Measurements from ENCODE around the gene SLC5A11.
A peak's percentile ranks its signal among the peaks of the same experiment; 100 is the strongest.
"Not testable (repeated sequence)": the region's sequence is repeated elsewhere in the genome, so short reads cannot be mapped to it uniquely, and the experiment has no call there.

SLC5A11 gene

DNA sequence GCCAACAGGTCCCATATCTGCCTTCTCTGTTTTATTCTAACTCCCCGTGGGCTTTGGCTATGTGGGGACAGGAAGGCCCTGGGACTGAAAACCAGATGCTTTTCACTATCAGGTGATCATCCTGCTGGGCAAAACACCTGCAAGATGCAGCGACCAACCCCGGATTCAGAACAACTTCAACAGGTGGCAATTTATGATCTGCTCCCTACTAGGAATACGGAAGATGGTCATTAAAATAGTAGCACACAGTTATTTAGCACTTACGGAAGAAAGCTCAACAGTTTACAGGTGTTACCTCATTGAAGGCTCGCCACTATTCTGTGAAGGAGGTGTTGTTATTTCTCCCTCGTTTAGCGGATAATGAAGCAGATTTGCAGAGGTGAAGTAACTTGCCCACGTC, 7.8 kb upstream of the SLC5A11 start:
- no peak for DNase-seq

GRCh38 chr16:24838554-24839266, 7.1 kb upstream of the SLC5A11 start:
- no peak for DNase-seq

DNA sequence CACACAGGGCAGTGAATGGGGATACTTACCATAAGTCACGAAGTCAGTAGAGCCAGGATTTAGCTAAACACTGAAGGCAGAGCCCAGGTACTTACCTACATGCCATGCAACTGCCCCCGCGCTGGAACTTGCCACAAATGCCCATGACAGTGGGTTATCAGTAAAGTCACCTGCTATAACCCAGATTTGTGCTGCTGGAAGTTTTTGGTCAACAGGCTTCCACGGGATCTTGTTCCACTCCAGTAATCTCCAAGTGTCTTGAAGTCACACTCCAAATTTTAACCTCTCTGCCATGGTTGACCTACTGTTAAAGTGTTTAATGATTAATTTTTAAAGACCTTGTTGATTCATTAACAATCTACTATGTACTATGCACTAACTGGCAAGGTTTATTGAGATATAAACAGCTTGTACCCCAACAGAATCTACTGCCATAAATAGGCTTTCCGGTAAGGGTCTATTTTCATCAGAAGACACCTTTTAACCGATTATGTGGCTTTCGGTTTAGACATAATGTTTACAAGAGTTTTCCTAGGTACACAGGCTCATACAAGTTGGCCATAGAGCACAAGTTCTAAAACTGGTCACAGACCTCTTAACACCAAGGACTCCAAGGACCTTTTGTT, 6.3 kb upstream of the SLC5A11 start:
- no peak for DNase-seq

DNA sequence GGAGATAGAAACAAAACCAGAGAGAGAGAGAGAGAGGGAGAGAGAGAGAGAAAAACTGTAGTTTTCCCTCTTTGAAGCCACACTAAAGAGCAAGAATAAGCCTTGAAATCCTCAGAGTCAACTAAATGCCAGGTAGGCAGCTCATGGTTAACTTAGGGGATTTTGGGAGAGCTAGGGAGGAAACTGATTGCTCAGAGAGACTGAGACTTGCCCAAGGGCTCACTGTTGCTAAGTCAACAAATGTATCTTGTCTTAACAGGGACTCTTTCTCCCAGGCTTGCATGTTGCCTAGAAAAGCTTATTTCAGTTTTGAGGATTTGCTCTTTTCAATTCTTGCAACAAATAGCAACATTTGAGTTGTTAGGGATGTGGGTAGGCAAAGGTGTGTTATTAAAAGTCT, 4.5 kb upstream of the SLC5A11 start:
- no peak for DNase-seq

DNA sequence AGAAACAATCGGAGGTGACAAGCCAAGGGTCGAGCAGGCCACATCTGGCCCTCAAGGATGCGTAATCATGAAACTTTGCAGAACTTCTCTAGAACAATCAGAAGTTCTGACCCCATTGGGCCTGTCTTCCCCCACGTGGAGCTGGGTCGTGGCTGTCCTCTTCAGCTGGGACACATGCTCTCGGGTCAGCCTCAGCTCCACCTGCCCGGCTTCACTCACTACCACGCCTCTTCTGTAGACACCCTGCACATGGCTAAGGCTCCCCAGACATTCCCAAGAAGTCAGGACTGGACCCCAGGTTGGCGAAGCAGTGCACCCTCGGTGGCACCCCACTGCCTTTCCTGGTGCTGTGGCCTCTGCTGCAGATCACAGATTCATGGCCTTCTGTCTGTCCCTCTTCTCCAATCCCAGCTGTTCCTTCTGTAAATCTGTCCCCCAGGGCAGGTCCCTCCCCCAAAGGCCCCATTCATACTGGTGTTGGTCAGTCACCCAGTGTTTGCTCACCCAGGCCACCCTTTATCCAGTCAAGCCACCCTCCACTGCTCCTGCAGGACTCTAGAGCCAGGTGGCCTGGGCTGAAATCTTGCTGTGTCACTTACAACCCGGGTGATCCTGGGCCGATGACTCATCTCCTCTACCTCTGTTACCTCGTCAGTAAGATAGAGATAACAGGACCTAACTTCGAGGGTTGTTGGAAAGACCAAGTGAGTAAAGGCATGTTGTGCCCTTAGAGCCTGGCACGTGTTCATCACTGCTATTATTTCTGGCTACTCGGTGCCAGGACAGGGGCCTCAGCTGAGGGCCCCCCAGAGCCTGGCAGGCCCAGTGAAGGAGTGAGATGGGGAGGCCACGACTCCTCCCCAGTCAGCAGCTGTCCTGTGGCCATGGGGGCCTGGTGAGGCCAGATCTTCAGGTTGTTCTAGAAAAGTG, 1.4 kb upstream of the SLC5A11 start:
- DNase-seq, result no peak

DNA sequence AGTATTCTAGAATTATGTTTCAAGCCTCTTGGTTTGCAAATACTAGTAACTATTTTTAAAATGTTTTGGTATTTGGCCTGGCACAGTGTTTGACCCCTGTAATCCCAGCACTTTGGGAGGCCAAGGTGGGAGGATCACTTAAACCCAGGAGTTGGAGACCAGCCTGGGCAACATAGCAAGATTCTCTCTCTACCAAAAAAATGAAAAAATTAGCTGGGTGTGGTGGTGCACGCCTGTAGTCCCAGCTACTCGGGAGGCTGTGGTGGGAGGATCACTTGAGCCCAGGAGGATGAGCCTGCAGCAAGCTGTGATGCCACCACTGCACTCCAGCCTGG, 765 bp upstream of the SLC5A11 start:
- not testable (repeated sequence) for DNase-seq

DNA sequence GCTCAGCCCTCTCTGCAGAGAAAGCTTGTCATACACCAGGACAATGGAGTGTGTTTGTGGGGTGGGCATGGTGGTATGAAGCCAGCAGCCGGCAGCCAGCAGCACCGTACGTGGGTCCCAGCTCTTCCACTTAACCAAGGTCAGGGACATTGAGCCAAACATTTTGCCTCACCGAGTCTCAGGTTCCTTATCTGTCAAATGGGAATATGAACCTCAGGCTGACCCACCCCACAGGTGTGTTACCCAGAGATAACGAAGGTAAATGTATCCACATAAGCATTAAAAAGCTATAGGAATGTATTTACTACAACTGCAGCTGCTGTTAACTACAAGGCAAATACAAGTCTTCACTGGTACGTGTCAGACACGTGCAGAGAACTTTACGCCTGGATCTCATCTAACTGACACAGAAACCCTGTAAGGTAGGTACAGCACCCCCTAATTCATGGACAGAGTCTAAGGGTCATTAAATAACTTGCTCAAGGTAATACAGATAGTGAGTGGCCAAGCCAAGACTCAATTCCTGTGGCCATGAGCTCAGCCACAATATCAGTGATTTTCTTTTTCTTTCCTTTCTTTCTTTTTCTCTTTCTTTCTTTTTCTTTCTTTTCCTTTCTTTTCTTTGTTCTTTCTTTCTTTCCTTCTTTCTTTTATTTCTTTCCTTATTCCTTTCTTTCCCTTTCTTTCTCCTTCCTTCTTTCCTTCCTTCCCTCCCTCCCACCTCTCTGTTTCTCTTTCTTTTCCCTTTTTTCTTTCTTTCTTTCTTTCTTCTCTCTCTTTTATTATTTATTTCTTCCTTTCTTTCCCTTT, 990 bp downstream of the SLC5A11 start:
- no peak for DNase-seq

GRCh38 chr16:24847358-24847664, 1.5 kb downstream of the SLC5A11 start:
- DNase-seq, result no peak

- DNase-seq, result peak in 1 of 2 experiments; percentile 2
These were observed 2.3 kb downstream of the SLC5A11 start for GRCh38 chr16:24848065-24848464.

DNA sequence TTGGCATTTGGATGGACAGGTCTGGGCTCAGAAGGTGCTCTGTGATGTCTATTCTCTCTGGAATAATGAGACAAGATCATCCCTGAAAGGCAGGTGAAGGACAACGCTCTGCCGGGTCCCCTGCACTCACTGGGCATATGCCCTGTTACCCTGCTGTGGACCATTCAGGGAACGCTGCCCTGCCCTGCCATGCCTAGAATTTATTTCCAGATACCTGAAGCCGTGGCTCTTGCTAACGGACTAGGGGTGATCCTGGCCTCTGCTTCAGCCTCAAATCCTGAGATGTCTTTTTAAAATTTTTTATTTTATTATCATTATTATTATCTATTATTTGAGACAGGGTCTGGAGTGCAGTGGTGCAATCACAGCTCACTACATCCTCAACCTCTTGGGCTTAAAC, 3.9 kb downstream of the SLC5A11 start:
- no peak for DNase-seq

DNA sequence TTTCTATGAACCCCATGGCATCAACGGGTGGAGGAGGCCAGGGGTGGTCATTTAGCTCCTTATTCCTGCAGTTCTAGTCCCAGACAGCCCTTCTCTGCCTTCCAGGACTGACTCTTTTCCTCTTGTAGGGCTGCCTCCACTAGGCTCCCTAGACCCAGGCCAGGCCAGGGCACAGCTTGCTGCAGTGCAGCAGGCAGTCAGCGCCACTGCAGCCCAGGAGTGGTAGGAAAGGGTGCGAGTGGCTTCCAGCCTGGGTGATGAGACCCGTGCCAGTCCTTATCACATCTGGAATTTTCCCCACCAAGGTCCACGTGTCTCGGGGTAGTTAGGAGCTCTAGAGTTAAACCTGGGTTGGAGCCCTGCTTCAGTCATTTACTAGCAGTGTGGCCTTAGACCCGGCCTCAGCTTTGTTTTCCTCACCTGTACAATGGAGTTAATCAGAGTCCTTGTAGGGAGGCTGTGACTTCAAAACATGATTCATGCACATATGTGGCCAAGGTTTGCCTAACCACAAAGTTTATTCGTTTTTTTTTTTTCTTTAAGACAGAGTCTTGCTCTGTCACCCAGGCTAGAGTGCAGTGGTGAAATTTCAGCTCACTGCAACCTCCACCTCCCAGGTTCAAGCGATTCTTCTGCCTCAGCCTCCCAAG, 4.7 kb downstream of the SLC5A11 start:
- no peak for DNase-seq

DNA sequence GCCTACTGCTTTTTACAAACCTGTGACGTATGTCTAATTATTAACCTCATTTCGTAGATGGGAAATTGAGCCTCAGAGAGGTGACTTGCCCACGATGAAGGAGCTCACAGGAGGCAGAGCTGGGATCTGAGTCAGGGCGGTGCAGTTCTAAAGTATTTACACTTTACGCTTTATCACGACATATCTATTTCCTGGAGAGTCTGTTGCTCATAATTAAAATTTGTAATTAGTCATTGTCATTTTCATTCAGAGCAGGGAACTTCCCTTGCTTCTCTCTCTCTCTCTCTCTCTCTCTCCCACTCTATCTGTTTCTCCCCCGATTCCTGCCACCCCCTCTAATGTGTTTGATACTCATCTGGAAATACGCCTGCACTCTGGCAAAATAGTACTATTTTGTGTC, 5.9 kb downstream of the SLC5A11 start:
- DNase-seq, result no peak

DNA sequence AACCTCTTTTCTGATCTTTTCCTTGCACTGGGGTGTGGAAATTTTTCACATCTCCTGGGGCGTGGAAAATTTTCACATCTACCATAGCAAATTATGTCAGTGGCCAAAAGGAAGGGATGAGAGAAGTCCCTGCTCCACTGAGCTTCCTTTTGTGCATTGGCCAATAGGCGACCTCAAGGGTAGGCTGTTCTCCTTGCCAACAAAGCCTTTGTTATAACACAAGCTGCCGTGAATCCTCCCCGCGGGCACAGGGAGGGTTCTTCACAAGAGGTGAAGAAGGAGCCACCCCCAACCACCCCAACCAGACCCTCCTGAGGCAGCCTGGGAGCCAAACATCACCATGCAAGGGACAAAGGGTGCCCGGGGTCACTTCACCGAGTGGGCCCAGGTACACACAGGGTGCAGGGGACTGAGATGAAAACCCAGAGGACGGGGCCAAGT, 6.5 kb downstream of the SLC5A11 start:
- no peak for DNase-seq

DNA sequence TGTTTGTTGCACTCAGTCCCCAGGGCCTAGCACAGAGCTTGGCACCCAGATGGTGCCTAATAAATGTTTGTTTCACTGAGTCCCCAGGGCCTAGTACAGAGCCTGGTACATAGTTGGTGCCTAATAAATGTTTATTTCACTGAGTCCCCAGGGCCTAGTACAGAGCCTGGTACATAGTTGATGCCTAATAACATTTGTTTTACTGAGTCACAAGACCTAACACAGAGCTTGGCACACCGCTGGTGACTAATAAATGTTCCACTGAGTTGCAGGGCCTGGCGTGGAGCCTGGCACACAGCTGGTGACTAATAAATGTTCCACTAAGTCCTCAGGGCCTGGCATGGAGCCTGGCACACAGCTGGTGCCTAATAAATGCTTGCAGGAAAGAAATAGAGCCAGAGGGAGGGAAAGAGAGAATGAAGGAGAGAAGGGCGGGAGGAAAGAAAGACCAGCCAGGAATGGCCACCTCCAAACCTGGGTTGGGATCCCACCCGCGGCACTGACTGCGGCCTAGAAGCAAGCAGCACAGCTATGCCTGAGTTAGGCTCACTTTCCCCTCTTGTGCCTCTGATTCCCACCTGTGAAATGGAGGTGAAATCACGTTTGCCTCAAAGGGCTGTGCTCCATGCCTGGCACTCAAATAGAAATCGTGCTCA, 7.5 kb downstream of the SLC5A11 start:
- DNase-seq, result no peak

DNA sequence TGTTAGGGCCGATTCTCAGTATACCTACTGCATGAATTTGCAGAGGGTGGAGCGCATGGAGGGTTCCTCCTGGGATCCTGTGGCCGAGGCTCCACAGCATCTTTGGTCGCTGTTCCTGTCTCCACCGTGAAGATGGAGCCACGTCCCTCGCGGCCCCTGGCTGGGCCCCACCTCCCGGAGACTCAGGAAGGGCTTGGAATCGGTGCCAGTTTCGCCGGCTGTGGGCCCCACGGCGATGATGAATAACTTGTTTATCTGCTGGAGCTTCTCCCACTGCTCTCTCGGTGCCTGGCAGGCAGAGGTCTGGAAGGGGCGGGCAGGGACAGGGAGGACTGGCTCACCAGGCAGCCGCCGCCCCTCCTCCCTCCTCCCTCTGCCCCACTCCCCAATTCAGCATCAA, 8.1 kb downstream of the SLC5A11 start:
- no peak for DNase-seq

DNA sequence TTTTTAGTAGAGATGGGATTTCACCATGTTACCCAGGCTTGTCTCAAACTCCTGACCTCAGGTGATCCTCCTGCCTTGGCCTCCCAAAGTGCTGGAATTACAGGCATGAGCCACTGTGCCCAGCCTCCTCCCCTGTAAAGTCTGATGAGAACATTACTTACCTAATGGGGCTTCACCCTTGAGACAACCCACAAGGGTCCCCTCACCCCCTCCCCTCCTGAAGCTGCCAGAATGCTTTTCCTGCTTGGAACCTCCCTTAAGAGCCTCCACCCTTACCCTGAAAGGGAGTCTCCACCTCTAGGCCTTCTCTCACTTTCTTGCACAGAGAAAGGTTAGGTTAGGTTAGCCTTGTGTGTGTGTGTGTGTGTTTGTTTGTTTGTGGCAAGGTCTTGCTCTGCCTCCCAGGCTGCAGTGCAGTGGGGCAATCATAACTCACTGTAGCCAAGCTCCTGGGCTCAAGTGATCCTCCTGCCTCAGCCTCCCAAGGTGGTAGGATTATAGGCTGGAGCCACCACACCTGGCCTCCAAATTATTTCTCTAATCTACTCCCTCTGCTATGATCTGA, 8.9 kb downstream of the SLC5A11 start:
- DNase-seq, result no peak

GRCh38 chr16:24855678-24856077, 9.9 kb downstream of the SLC5A11 start:
- DNase-seq, result no peak

DNA sequence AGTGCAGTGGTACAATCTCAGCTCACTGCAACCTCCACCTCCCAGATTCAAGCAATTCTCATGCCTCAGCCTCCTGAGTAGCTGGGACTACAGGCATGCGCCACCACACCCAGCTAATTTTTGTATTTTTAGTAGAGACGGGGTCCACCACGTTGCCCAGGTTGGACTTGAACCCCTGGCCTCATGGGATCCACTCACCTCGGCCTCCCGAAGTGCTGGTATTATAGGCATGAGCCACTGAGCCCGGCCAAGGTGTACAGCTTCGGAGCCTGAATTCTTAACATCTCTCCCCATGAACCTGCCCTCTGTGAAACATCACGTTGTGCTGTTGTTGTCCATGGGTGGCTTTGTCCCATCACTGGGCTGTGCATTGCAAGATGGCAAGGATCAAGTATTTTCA, 11.1 kb downstream of the SLC5A11 start:
- not testable (repeated sequence) for DNase-seq

- no peak for DNase-seq
These were observed 12.7 kb downstream of the SLC5A11 start for GRCh38 chr16:24858219-24859041.

- no peak for DNase-seq
These were observed 15.7 kb downstream of the SLC5A11 start for GRCh38 chr16:24861461-24861860.
